ENCODE measurements around the gene APOBEC2. TPM values are rescaled to one million over a fixed set of nuclear protein-coding genes. Genes with fewer than 3 reads are reported as not detected.

Gene APOBEC2
- total RNA-seq, 1 experiment from 2014 or later, result not detected

DNA sequence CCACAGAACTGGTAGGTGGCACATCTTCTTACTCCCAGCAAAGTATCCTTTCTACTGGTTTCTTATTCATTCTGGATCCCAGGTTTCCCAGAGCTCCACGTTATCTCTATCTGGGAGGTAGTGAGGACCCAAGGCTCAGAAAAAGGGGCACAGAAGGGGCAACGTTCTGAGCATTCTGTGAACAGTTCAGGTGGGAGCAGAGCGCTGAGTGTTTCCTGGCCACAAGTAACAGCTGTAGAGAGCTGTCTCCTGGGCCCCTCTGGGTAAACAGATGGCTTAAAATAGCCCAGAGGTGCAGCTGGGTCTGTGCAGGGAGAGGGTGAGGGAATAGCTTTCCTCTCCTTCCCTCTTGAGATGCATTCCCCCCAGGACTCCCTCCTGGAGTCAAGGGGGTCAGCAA is 2.1 kb downstream of the APOBEC2 start:
- Histone ChIP-seq H3K4me1 (ENCODE audit: control insufficient read depth in 1 of 2, insufficient read depth in 2 of 2, low read length in 2 of 2) (peaks cover 0 to 16% of the 10 kb centered on the region in 2 experiments; a peak in 1 of 4 replicates), H3K36me3 (ENCODE audit: control insufficient read depth in 1 of 2, insufficient read depth in 2 of 2, low read length in 2 of 2) (no peaks in the 10 kb centered on the region), H3K4me2 (ENCODE audit: low read length) (no peak overlapping the region), H3K9me2 (ENCODE audit: insufficient read depth) (no peaks in the 10 kb centered on the region), H4K20me1 (ENCODE audit: insufficient read depth) (no peaks in the 10 kb centered on the region), H3K27ac (ENCODE audit: low read depth, low read length) (no peak overlapping the region), H3K9me3 (ENCODE audit: control insufficient read depth in 1 of 2, insufficient read depth in 1 of 2, low read depth in 1 of 2, low read length in 2 of 2) (no peaks in the 10 kb centered on the region), H3K27me3 (ENCODE audit: insufficient read depth, low read length) (no peaks in the 10 kb centered on the region), H3K9ac (ENCODE audit: low read length) (no peak overlapping the region), H3K4me3 (replicated peaks in 1 of 2; ENCODE audit: low read depth in 1 of 2, low read length in 2 of 2) (no peak overlapping the region), H2AFZ (ENCODE audit: low read depth, low read length, poor library complexity, severe bottlenecking) (no peak overlapping the region), H3K79me2 (ENCODE audit: insufficient read depth, low read length) (no peaks in the 10 kb centered on the region)
- no peak for TF ChIP-seq CBX3 (IDR thresholded peaks at IDR 0.05; ENCODE audit: low read depth)
- no peak for TF ChIP-seq RAD21 (IDR thresholded peaks at IDR 0.05; ENCODE audit: low read depth)
- TF ChIP-seq SRF (IDR thresholded peaks at IDR 0.05; ENCODE audit: low read depth), result no peak
- no peak for TF ChIP-seq CEBPB (IDR thresholded peaks at IDR 0.05; ENCODE audit: low read depth)
- TF ChIP-seq, protein P1, sequence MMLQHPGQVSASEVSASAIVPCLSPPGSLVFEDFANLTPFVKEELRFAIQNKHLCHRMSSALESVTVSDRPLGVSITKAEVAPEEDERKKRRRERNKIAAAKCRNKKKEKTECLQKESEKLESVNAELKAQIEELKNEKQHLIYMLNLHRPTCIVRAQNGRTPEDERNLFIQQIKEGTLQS (IDR thresholded peaks at IDR 0.05), result no peak
- no peak for TF ChIP-seq TCF7L2 (IDR thresholded peaks at IDR 0.05; ENCODE audit: borderline replicate concordance, extremely low read depth, insufficient read depth, insufficient read length)
- no peak for TF ChIP-seq SIN3A (IDR thresholded peaks at IDR 0.05; ENCODE audit: low read depth)
- TF ChIP-seq JUND (IDR thresholded peaks at IDR 0.05), result no peak
- TF ChIP-seq FOSL1 (IDR thresholded peaks at IDR 0.05; ENCODE audit: low read depth), result no peak
- no peak for TF ChIP-seq POLR2A (IDR thresholded peaks at IDR 0.05; ENCODE audit: borderline replicate concordance, extremely low read depth, insufficient read depth, insufficient read length)
- no peak for TF ChIP-seq SP1 (IDR thresholded peaks at IDR 0.05; ENCODE audit: low read depth)
- TF ChIP-seq EZH2 (IDR thresholded peaks at IDR 0.05), result no peak
- no peak for TF ChIP-seq EGR1 (IDR thresholded peaks at IDR 0.05; ENCODE audit: low read depth)
- TF ChIP-seq POLR2AphosphoS5 (IDR thresholded peaks at IDR 0.05; ENCODE audit: low read depth, low read length), result no peak
- ChIA-PET POLR2A (interaction anchor here (1.0 kb wide), 1 partner anchor 17 kb away, joined by 4 read pairs; the partner anchor contains the start of genes NFYA and OARD1), CTCF (no interaction called here), RAD21 (ENCODE audit: low non-redundant PET in 1 of 2, low total read pairs in 2 of 2, uncharacterized antibody in 2 of 2, unreplicated experiment in 2 of 2) (no interaction called here)
- no TSS peak for BruUV-seq (replicated peaks)
- DNase-seq (ENCODE audit: low read depth, low spot score) (no peak), ATAC-seq (no peak)
- intact Hi-C loops (cut with micrococcal nuclease), result no loop called here
